OCI-M1 (cell line): ENCODE results near the gene PDE4B.
"Not testable (repeated sequence)": the region's sequence is repeated elsewhere in the genome, so short reads cannot be mapped to it uniquely, and the experiment has no call there.

Source experiments
- DNase-seq: peaks from one replicate; lab custom pipeline; 2025; lab: John Stamatoyannopoulos, UW

PDE4B gene

DNA sequence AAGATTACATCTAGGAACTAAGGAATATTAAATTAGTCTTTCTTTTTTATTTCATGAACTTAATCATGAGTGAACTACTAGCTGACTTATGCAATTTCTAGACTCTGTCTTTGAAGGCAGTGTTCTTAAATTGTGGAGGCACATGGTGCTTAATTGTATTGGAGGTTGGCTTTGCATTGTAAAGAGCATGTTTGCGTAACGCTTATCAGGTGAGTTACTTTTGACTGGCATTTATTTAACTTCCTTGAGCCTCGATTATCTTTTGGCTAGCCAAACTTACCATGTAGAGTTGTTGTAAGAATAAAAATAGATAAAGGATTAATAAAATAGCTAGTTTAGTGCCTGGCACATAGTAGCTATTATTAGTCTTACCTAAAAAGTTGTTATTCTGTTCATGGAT lies 262.4 kb downstream of the PDE4B start:
- DNase-seq, result no peak

GRCh38 chr1:66057448-66057847 lies 264.8 kb downstream of the PDE4B start:
- not testable (repeated sequence) for DNase-seq

DNA sequence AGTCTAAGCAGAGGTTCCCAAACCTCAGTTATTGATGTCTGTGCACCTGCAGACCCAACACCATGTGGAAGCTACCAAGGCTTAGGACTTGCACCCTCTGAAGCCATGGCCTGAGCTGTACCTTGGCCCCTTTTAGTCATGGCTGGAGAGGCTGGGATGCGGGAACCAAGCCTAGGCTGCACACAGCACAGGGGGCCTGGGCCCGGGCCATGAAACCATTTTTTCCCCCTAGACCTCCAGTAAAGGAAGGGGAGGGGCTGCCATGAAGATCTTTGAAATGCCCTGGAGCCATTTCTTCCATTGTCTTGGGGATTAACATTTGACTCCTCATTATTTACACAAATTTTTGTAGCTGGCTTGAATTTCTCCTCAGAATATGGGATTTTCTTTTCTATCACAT lies 265.9 kb downstream of the PDE4B start:
- no peak for DNase-seq

- not testable (repeated sequence) for DNase-seq
Measured at GRCh38 chr1:66067219-66067618, 274.5 kb downstream of the PDE4B start.

DNA sequence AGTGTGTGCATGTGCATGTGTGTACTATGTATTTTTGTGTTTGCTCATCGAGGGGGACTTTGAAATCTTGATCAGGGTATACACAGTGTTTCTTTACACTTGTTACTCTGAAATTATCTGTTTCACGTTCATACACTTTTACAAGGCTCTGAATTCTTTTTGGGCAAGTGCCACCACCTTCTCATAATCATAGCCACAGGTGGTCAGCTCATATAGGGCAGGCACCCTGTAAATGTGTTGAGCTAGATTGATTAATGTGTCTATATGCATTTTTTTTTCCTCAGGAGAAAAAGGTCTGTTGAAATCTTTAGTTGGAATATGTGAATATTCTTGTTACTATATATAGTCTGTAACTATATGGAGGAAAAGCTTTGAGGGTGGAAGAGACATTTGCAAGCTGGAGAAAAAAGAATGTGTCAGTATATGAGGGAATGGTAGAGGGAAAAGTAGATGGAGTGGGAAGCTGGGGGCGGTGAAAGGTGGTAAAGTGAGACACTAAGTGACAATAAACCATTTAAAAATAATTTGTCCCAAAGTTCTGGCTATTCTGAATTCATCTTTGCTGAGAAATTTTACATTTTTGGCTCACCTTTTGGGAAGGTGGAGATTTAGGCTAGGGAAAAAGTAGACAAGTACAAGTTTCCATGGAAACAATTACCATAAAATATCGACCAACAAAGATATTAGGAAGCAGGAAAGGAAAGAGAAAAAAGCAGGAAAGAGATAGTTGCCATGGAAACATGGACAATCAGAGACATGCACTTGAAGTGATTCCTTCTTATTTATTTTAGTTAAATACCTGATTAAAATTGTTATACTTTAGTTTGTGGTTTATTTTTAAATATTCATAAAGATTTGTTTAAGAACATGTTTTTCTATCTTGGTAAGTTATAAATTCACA lies 277.5 kb downstream of the PDE4B start:
- DNase-seq, result no peak

GRCh38 chr1:66073388-66073787 lies 280.7 kb downstream of the PDE4B start:
- DNase-seq, result no peak

DNA sequence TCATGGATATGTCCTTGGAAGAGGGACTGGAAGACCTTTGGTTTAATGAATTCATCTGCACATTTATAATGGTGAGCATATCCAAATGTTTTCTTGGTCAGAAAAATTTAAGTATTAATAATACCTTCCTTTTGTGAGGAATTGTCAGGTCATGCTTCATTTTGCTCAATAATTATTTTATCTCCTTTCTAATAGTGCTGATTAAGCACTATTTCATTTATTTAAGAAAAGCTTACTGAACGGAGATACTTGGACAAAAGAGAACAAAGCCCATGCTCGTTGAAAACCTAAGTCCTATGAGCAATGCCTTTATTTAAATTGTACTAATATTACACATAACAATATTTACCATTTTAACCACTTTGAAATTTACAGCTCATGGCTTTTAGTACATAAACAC lies 281.5 kb downstream of the PDE4B start:
- no peak for DNase-seq

DNA sequence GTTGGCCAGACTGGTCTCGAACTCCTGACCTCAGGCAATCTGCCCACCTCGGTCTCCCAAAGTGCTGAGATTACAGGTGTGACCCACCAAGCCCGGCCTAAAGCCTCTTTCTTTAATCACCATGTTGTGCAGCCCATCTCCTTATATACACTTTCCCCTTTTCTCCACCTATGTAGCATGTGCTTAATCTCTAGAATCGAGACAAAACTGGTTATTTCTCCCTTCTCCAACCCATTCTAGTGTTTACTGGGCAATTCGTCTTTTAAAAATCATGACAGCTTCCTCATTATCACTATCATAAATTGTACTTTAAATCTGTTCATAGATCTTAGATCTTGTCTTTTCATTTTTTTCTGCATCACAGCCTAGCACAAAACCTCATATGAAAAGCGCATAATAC lies 285.7 kb downstream of the PDE4B start:
- DNase-seq, result no peak

DNA sequence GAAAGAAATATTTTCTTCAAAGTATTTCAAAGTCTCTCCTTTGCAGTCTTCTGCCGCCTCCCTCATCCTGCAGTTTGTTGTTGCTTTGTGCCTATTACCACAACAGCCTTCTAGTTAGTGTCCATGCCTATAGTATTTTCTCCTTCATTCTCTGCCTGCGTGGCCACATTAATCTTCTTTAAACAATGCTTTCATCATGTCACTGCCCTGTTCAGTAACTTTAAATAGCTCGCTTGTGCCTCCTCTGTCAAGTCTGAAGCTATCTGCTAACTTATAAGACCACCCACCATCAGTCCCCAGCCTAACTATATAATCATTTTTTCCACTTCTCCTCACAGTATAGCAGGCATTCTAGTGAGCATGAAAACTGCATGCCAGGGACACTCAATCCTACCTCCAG lies 290.3 kb downstream of the PDE4B start:
- no peak for DNase-seq

DNA sequence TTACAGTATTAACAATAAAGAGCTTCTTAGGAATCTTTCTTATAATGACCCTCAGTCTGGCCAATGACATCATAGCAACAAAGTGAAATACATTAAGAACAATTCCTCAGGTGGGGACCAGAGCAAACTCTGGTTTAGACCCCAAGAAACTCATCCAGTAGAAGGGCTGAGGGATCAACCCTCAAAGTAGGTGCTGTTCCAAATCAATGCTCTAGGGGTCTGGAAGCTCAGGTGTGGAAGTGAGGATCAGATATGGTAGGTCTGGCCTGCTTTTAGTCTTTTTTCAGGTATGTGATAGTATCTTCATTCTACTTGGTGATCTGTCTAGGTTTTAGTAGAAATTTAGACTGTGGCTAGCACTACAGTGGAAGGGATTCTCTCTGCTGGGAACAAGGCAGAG lies 291.7 kb downstream of the PDE4B start:
- DNase-seq, result no peak

GRCh38 chr1:66085600-66085999 lies 292.9 kb downstream of the PDE4B start:
- DNase-seq, result no peak

- DNase-seq, result no peak
Measured at GRCh38 chr1:66088787-66089186, 296.1 kb downstream of the PDE4B start.

DNA sequence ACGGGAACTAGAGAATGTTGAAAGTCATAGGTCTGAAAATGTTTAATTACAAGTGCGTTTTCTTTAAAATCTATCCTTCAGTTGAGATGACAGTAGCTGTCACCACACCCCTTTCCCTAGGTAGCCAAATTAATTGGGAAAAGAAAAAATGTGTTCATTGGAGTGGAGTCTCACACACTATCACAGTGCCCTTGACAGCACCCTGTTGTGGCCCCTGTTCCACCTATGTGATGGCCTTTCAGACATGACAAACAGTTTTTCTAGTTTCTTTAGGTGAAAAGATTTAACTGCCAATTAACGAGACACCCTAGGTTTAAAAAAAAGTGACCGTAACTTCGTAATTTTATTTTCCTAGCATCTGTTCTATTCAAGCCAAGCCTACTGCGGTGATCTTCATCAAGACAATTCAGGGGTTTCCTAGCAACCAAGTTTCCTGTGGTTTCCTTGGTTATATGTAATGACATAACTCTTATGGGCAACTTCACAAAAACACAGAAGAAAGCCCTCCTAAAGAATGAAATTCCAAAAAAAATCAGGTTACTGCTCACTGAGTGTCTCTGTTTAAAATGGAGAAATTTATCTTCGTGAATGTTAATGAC lies 298.3 kb downstream of the PDE4B start:
- peak; percentile 7 for DNase-seq

- DNase-seq, result no peak
Measured at GRCh38 chr1:66095190-66095589, 302.5 kb downstream of the PDE4B start.

- DNase-seq, result not testable (repeated sequence)
Measured at GRCh38 chr1:66100959-66101358, 308.3 kb downstream of the PDE4B start.

GRCh38 chr1:66104076-66104475 lies 311.4 kb downstream of the PDE4B start:
- DNase-seq, result not testable (repeated sequence)

GRCh38 chr1:66108624-66109023 lies 315.9 kb downstream of the PDE4B start:
- DNase-seq, result no peak

DNA sequence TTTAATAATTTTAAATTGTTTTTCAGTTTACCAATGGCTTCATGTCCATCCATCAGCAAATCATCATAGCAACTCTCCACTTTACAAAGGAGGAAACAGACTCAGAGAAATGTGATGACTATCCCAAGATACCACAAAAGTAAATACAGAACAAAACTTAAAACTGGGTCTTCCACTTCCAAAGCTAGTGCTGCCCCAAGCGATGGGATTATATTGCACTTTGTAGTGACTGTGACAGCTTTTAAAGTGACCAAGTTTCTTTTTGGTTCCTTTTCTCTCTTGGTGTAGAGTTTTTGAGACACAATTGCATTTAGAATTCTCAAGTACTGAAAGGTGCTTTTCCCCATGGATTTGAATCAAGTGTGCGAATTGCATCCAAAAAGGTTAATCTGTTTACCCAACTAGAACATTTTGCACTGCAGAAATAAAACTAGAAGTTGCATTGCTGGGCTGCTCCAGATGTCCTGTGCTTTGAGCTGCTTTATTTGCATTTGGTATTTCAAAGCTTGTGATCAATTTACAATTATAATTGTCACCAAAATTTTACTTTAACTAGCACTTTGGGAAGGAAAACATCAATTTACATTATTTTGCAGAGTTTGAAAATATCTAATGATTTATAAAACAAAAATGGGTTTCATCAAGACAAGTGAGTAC lies 320.2 kb downstream of the PDE4B start:
- no peak for DNase-seq

GRCh38 chr1:66119148-66119547 lies 326.5 kb downstream of the PDE4B start:
- no peak for DNase-seq

- no peak for DNase-seq
Measured at GRCh38 chr1:66124670-66125069, 332.0 kb downstream of the PDE4B start.

GRCh38 chr1:66128641-66129040 lies 335.9 kb downstream of the PDE4B start:
- DNase-seq, result not testable (repeated sequence)

DNA sequence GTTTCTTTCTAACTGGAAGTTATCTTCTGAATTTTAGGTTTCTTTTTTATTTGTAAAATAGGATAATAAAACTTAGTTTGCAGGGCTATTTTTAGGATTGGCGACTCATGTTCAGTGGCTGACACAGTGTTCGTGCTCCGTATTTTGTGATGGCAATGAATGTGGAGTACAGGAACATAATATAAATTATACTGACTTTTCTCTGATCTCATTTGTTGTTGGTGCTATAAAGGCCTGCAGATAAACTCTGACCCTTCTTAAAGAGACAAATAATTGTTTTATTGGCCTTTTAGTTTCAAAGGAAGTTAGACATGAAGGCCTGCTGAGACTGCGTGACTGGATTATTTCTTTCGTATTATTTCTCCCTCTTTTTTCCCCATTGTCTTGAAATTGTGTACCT lies 339.6 kb downstream of the PDE4B start:
- no peak for DNase-seq

GRCh38 chr1:66134004-66134403 lies 341.3 kb downstream of the PDE4B start:
- DNase-seq, result no peak
